ENCODE results near the gene TXNRD1.

The TXNRD1 gene

GRCh38 chr12:104297477-104298113 is 82.0 kb downstream of the TXNRD1 start:
- FAIRE-seq, result no peak
- no peak for DNase-seq (ENCODE audit: insufficient read length, low spot score)

DNA sequence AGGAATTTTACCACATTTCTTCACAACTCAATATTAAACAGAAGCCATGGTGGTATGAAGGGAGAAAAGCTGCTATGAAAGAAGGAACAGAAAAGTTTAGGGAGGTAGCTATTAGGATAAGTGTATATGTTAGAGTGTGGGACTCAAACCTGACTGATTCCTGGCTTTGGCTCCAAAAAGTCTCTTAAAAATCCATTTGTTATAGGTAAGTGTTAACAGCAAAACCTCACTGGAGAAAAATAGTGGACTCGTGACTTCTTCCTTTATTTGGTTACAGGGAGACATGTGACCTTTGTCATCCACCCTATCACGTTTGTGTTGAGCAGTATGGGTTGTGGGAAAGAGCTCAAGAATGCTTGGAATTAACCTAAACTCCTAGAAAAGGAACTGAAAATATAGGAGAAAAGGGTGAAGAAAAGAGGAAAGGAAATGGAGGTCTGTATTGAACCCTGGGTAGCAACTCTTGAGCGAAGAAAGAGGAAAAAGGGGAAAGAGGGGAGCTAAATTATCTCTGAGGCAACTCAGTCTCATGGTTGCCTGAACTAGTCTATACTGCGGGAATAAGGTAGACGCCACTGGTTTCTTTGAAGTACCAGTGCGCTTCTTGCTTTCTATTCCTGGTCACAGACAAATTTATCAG is 84.4 kb downstream of the TXNRD1 start:
- no peak for FAIRE-seq
- no peak for DNase-seq (ENCODE audit: insufficient read length, low spot score)

DNA sequence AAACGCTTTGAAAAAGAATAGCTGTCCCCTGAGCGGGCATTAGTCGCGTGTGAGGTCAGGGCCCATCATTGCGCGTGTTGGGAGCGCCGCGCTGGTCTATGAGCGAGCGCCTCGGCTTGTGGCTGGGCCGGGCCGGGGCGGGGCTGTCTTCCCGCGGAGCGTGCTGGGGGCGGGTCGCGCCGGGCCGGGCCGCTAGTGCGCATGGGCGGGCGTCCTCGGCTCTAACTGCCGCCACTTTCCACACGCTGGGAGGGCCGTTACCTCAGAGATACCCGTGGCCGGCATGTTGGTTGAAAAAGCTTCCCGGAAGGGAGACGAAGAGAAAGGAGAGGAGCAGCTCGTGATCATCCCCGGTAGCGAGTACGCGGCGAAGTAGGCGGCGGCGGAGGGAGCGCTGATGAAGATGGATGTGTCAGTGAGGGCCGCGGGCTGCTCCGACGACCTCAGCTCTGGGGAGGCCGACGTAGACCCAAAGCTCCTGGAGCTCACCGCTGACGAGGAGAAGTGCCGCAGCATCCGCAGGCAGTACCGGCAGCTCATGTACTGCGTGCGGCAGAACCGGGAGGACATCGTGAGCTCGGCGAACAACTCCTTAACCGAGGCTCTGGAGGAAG is 88.1 kb downstream of the TXNRD1 start, which contains the start of gene EID3:
TSS of gene EID3 (plus strand) at position 202 of the 614 bp plus-strand sequence. CDS start at position 398, 196 bp downstream.
- no peak for DNase-seq (ENCODE audit: insufficient read length, low spot score)
- no peak for FAIRE-seq

DNA sequence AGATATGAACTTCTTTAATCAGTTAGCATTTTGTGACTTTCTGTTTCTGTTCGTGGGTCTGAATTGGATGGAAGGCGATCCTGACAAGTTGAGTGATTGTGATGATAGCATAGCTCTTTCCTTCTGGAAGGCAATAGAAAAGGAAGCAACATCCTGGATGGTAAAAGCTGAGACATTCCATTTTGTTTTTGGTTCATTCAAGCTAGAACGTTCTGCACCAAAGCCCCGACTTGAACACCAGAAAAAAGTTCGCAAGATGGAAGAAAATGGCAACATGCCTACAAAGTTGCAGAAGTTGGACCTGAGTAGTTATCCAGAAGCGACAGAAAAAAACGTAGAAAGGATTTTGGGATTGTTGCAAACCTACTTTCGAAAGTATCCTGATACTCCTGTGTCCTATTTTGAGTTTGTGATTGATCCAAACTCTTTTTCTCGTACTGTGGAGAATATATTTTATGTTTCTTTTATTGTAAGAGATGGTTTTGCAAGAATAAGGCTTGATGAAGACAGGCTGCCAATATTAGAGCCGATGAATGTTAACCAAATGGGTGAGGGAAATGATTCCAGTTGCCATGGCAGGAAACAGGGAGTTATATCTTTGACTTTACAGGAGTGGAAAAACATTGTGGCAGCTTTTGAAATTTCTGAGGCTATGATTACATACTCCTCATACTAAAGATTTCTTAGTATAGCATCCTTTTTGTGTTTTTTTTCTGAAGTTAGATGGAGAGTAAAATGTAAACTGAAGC is 88.9 kb downstream of the TXNRD1 start:
- FAIRE-seq, result no peak
- DNase-seq (ENCODE audit: insufficient read length, low spot score), result no peak

- FAIRE-seq, result no peak
- DNase-seq (ENCODE audit: insufficient read length, low spot score), result no peak
Measured at GRCh38 chr12:104305349-104305748, 89.8 kb downstream of the TXNRD1 start.

DNA sequence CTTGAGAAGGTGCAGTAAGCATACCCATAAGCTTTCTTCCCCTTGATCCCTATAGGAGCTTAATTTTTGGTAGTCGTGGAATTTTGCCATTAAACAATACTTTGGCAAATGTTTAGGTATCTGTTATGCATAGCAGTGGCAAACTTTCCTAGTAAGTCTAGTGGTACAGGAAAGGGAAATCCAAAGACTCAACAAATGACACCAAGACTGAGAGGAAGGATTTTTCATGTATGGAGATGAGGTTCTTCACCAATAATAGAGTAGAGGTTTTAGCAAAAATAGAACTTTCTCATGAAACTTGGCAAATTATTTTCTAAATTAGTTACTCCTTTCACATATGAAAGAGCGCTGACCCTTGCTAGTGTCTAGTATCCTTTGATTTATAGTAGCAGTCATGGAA is 90.8 kb downstream of the TXNRD1 start:
- FAIRE-seq, result no peak
- DNase-seq (ENCODE audit: insufficient read length, low spot score), result no peak

GRCh38 chr12:104306943-104307654 is 91.5 kb downstream of the TXNRD1 start:
- no peak for FAIRE-seq

DNA sequence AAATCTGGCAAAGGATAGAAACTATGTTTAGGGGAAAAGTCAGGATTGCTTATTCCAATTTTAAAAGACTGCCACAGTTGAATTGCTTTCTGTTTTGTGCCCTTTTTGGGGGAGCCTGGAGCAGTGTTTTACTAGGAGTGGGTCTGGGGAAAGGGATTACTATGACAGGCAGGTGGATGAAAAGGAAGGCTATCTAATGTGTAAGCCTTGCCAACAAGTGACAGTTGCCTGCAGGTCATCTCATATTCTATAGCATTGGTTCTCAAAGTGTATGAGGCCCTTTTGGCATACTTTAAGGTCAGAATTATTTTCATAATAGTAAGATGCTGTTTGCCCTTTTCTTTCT is 92.0 kb downstream of the TXNRD1 start:
- FAIRE-seq (no peak), DNase-seq (ENCODE audit: insufficient read length, low spot score) (no peak)

More at GRCh38 chr12:104306943-104307654, 91.5 kb downstream of the TXNRD1 start:
- no peak for DNase-seq (ENCODE audit: insufficient read length, low spot score)

- FAIRE-seq (no peak), DNase-seq (ENCODE audit: insufficient read length, low spot score) (no peak)
Measured at GRCh38 chr12:104309446-104309993, 93.9 kb downstream of the TXNRD1 start.

DNA sequence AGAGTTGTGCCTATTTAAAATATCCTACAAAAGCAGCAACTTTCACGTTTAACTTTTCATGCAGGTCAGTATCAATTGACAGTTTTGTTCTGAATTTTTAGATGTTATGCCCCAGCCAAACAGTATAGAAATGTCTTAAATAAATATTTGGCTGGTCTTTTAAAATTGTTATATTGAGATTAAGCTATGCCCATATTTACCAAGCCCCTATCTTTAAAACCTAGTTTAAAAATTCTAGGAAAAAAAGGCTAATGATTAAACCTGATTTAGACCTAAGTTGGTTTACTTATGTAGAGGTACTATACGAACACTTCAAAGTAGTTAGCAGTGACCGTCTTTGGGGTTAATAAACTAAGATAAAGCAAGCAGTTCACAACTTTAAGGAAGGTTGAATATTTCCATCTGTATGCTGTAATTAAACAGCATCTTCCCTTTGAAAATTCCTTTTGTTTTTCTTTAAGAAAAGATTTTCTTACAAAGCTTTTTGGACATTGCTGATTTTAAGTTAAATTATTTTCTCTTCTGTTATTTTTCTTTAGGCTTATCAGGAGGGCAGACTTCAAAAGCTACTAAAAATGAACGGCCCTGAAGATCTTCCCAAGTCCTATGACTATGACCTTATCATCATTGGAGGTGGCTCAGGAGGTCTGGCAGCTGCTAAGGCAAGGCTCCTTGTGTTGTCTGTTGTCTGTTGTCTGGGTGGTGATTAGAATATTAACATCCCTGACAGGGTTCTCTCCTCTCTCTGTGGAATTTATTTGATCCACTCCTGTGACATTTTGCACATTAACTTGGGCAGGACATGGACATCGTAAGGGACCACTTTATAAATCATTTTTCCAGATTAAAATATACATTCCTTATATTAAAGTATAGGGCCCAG is 95.4 kb downstream of the TXNRD1 start:
- FAIRE-seq, result no peak
- DNase-seq (ENCODE audit: insufficient read length, low spot score), result no peak

DNA sequence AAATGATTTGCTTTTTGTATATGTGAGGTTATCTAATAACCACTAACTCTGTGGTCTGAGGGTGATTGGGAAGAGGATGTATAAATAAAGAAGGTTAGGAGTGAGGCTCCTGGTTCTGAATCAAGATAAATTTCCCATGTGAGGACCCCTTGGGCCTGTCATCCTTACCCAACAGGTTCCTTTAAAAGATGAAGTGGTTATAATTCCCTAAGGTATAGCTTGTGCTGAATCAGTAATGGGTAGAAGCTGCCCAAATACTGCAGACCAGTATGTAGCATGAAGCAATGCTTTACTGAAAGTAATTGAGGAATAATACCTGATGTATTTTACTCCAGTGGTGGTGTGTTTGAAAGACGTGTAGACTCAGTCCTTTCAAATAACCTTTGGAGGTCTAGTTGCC is 96.6 kb downstream of the TXNRD1 start:
- FAIRE-seq (no peak), DNase-seq (ENCODE audit: insufficient read length, low spot score) (no peak)

DNA sequence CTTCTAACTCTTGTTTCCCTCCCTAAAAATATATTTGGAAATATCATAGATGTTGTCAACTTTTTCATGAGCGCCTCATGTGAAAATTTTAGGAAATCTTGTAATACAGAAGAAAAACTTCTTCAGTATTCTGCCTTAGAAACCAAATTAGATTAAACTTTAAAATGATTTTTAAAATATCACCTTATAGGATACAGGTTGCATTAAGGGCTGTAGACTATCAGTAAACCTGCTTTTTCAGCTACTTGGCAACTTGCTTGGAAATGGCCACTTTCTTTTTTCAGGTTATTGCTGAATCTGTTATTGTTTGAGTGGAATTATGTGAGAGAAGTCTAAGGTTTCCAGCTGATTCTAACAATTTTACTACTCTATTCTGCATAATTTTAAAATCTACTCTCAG is 97.1 kb downstream of the TXNRD1 start:
- no peak for DNase-seq (ENCODE audit: insufficient read length, low spot score)
- no peak for FAIRE-seq

DNA sequence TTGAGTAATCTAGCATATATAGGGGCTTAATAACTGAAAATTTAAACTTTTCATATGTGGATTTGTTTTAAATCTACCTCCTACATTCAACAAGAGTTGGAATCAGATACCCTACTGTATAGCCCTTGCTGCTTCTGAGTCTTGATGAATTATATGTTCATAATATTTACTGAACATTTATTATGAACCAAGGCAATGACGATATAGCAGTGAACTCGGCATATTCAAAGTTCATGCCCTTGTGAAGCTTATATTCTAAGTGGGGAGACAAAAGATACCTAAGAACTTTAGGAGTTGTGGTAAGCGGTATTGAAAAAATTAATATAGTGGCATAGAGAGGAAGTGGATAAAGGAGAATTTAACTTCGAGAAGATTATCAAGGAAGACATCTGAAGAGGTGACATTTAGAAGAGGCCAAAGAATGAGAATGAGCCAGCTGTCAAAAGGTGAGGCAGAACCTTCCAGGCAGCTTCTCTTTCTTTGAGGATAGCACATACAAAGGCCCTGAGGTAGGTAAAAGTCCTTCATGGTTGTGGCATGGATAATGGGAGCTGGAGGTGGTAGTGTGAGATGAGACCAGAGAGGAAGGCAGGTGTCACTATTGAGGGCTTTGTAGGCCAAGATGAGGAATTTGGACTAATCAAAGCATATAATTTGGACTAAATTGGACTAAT is 98.1 kb downstream of the TXNRD1 start:
- DNase-seq (ENCODE audit: insufficient read length, low spot score) (no peak), FAIRE-seq (no peak)

- FAIRE-seq, result no peak
Measured at GRCh38 chr12:104314242-104314614, 98.6 kb downstream of the TXNRD1 start.

GRCh38 chr12:104315326-104316224 is 100.0 kb downstream of the TXNRD1 start:
- DNase-seq (ENCODE audit: insufficient read length, low spot score) (no peak), FAIRE-seq (no peak)

More at GRCh38 chr12:104314242-104314614, 98.6 kb downstream of the TXNRD1 start:
- DNase-seq (ENCODE audit: insufficient read length, low spot score), result no peak

- no peak for FAIRE-seq
- no peak for DNase-seq (ENCODE audit: insufficient read length, low spot score)
Measured at GRCh38 chr12:104316936-104317335, 101.4 kb downstream of the TXNRD1 start.

GRCh38 chr12:104317538-104318210 is 102.1 kb downstream of the TXNRD1 start:
- FAIRE-seq (no peak), DNase-seq (ENCODE audit: insufficient read length, low spot score) (no peak)

Measured in HTR-8/SVneo (cell line).